GM12878 (cell line): ENCODE results near the gene ANAPC2. TPM values are rescaled to one million over a fixed set of nuclear protein-coding genes. Genes with fewer than 3 reads are reported as not detected.
A peak's percentile ranks its signal among the peaks of the same experiment; 100 is the strongest.

ENCODE experiments used
- ATAC-seq: fragments of 200-7000 bp; cut with Tn5 transposase; 3 replicates; pipeline ENCODE4 v1.9.1; 2020; ENCODE audit warnings: mild to moderate bottlenecking, moderate library complexity
- BruUV-seq: library from RNA; stranded (reverse); fragments of 400-500 nt; replicated peaks from 2 replicates; lab custom pipeline; 2021; lab: Mats Ljungman, UMichigan
- CTCF ChIA-PET: fragments of 300-600 bp; sonication (Branson Sonifier 250); formaldehyde crosslinking; extraction: SDS; loops from one replicate; lab custom pipeline; 2021; ENCODE audit warnings: inconsistent platforms; lab: Yijun Ruan, JAX
- POLR2A ChIA-PET: fragments of 350-600 bp; formaldehyde crosslinking; extraction: SDS; loops from one replicate; lab custom pipeline; 2021; ENCODE audit warnings: inconsistent platforms; lab: Charles Lee
- RAD21 ChIA-PET: fragments of 300-600 bp; sonication (Branson Sonifier 250); formaldehyde crosslinking; loops from one replicate; lab custom pipeline; 2023; ENCODE audit warnings: antibody characterized with exemption; ENCODE audit not compliant: unreplicated experiment; lab: Charles Lee
- SMC1A ChIA-PET: fragments of 300-600 bp; sonication (Branson Sonifier 250); formaldehyde crosslinking; loops from one replicate; lab custom pipeline; 2023; ENCODE audit not compliant: unreplicated experiment, uncharacterized antibody; lab: Charles Lee
- DNase-seq: peaks from one replicate; pipeline ENCODE4 v3.0.0-alpha.2; 2011; ENCODE audit warnings: low read depth, low spot score
- FAIRE-seq: peaks from 3 replicates; lab custom pipeline; 2011; peaks lifted over from hg19 to GRCh38; lab: Jason Lieb, UNC
- H2AFZ ChIP-seq: 2 replicates; pipeline ENCODE4 v1.6.0; 2011; ENCODE audit warnings: low read depth, low read length, control low read depth; ENCODE audit not compliant: control insufficient read depth
- H3K27ac ChIP-seq: 2 replicates; pipeline ENCODE4 v1.5.1; 2011; ENCODE audit warnings: control low read depth; ENCODE audit not compliant: control insufficient read depth, insufficient read depth
- H3K27me3 ChIP-seq, 2 experiments: replicated peaks in 1 of 2; 2 replicates each; pipeline versions ENCODE4 v1.6.0 to v1.6.1; 2011; ENCODE audit warnings: low read length in 1 of 2; ENCODE audit not compliant: control insufficient read depth in 2 of 2, insufficient read depth in 2 of 2
- H3K36me3 ChIP-seq, 2 experiments: 2 replicates each; pipeline ENCODE4 v1.5.1; 2011; ENCODE audit warnings: low read length in 1 of 2; ENCODE audit not compliant: control insufficient read depth in 2 of 2, insufficient read depth in 2 of 2
- H3K4me1 ChIP-seq: 2 replicates; pipeline ENCODE4 v1.6.1; 2011; ENCODE audit warnings: mild to moderate bottlenecking, low read length, moderate library complexity, mixed read lengths; ENCODE audit not compliant: control insufficient read depth, insufficient read depth
- H3K4me2 ChIP-seq: 2 replicates; pipeline ENCODE4 v1.6.0; 2011; ENCODE audit warnings: control low read depth; ENCODE audit not compliant: control insufficient read depth, insufficient read depth
- H3K4me3 ChIP-seq: fragments of 200-600 bp; sonication (generic); 2 replicates; pipeline ENCODE4 v1.5.1; 2016
- H3K79me2 ChIP-seq: 2 replicates; pipeline ENCODE4 v1.6.0; 2011; ENCODE audit warnings: low read length; ENCODE audit not compliant: control insufficient read depth, insufficient read depth
- H3K9ac ChIP-seq: 2 replicates; pipeline ENCODE4 v1.8.0; 2011; ENCODE audit warnings: low read length, control low read depth, mixed read lengths; ENCODE audit not compliant: control insufficient read depth, insufficient read depth
- H3K9me3 ChIP-seq: replicated peaks from 3 replicates; pipeline ENCODE4 v1.5.1; 2011; ENCODE audit warnings: mild to moderate bottlenecking, low read length; ENCODE audit not compliant: control insufficient read depth, insufficient read depth
- H4K20me1 ChIP-seq: 2 replicates; pipeline ENCODE4 v1.6.0; 2011; ENCODE audit not compliant: control insufficient read depth, insufficient read depth
- BHLHE40 ChIP-seq, 2 experiments: fragments of 450-650 bp in 1 of 2; IDR thresholded peaks; 2 replicates each; pipeline ENCODE4 v1.6.1; 2011 to 2017; ENCODE audit warnings: low read depth in 2 of 2, borderline replicate concordance in 1 of 2, improper control_type of control experiment in 1 of 2, low read length in 1 of 2, mild to moderate bottlenecking in 1 of 2
- CTCF ChIP-seq, 3 experiments: IDR thresholded peaks in 2 of 3; conservative IDR thresholded peaks in 1 of 3; 2 replicates each; pipeline ENCODE4 v1.5.1; 2011; ENCODE audit warnings: low read depth in 3 of 3, low read length in 3 of 3, mild to moderate bottlenecking in 3 of 3, control low read depth in 2 of 3, moderate library complexity in 2 of 3, inconsistent platforms in 1 of 3, mixed read lengths in 1 of 3; ENCODE audit not compliant: control insufficient read depth in 2 of 3, insufficient read depth in 1 of 3; ENCODE audit errors: extremely low read depth in 1 of 3
- HDAC2 ChIP-seq: fragments of 200-600 bp; sonication (generic); IDR thresholded peaks from 2 replicates; pipeline ENCODE4 v1.6.1; 2017
- NKRF ChIP-seq: fragments of 450-650 bp; conservative IDR thresholded peaks from 2 replicates; pipeline ENCODE4 v1.6.1; 2017; ENCODE audit warnings: mild to moderate bottlenecking, moderate library complexity
- POLR2A ChIP-seq: IDR thresholded peaks from 2 replicates; pipeline ENCODE4 v1.6.1; 2011; ENCODE audit warnings: low read depth, mild to moderate bottlenecking, low read length
- RUNX3 ChIP-seq: IDR thresholded peaks from 2 replicates; pipeline ENCODE4 v1.6.1; 2012; ENCODE audit warnings: low read length, inconsistent platforms
- SMC3 ChIP-seq: IDR thresholded peaks from 2 replicates; pipeline ENCODE4 v1.6.1; 2011; ENCODE audit warnings: low read length, improper control_type of control experiment, borderline replicate concordance
- ZBED1 ChIP-seq: IDR thresholded peaks from 2 replicates; pipeline ENCODE4 v1.6.1; 2016; ENCODE audit warnings: borderline replicate concordance
- WGBS: methylation state at CpG from one replicate; pipeline ENCODE4 v1.1.6; 2016; ENCODE audit warnings: low lambda C conversion rate; ENCODE audit not compliant: insufficient replicate concordance, insufficient coverage; ENCODE audit errors: missing lambda C conversion rate; 5-methylcytosine and 5-hydroxymethylcytosine counted together
- in situ Hi-C: fragments of 300-500 bp; cut with MboI; formaldehyde crosslinking; loops from 9 replicates; pipeline ENCODE4 v1.14.3; 2018; ENCODE audit warnings: mixed read lengths
- intact Hi-C: fragments of 100-400 bp; cut with micrococcal nuclease; formaldehyde crosslinking; loops from one replicate; pipeline ENCODE4 v1.14.2; 2022; ENCODE audit not compliant: unreplicated experiment
- polyA plus RNA-seq, 11 experiments: library from polyadenylated mRNA; depleted of rRNA in 4 of 11; unstranded in 6 of 11; stranded (reverse) in 5 of 11; fragments of >200 nt; fragmentation: Nextera tagmentation in 4 of 11; fragmentation: Illumina TruSeq in 1 of 11; extraction: Ambion mirVana in 4 of 11; extraction: Trizol in 1 of 11; gene quantifications; 1 replicate in 1 of 11; 2 replicates in 10 of 11; pipeline versions ENCODE4 v1.2.1 to v1.2.3, GENCODE V29; 2011 to 2016; ENCODE audit warnings: inconsistent platforms in 2 of 11, missing spikeins in 2 of 11, low read depth in 1 of 11
- total RNA-seq, 4 experiments: library from RNA; depleted of rRNA in 3 of 4; stranded (reverse); fragments of >200 nt in 3 of 4; fragmentation: Illumina TruSeq in 1 of 4; extraction: Trizol in 1 of 4; gene quantifications; 2 replicates each; pipeline versions ENCODE4 v1.2.1 to v1.2.3, GENCODE V29; 2013 to 2021

The ANAPC2 gene
- total and polyA plus RNA-seq, 10 of the 15 experiments (the other 5 are each of a cell fraction or from before 2014, with no cell fraction given), result 0.03 to 65.2 (median 20.5) TPM

- intact Hi-C loops (no loop called here), in situ Hi-C loops (no loop called here)
- Histone ChIP-seq H2AFZ (no peak overlapping the region), H3K9me3 (no peaks in the 10 kb centered on the region), H4K20me1 (no peaks in the 10 kb centered on the region), H3K36me3 (peaks cover 0 to 5% of the 10 kb centered on the region in 2 experiments; a peak in 2 of 4 replicates), H3K27me3 (no peaks in the 10 kb centered on the region; a peak in 1 of 4 replicates), H3K79me2 (no peaks in the 10 kb centered on the region)
- ChIA-PET RAD21 (no interaction called here), SMC1A (no interaction called here)
- ATAC-seq, result peak; percentile 50
- TF ChIP-seq ZBED1 (no peak), BHLHE40 (IDR thresholded peaks at IDR 0.05; ENCODE audit: borderline replicate concordance in 1 of 2, low read depth in 2 of 2, low read length in 1 of 2) (peak in 1 of 2 experiments; percentile 37; a peak in 1 of 4 replicates), HDAC2 (no peak), CTCF (IDR thresholded peaks at IDR 0.05 in 2 of 3, conservative IDR thresholded peaks at IDR 0.05 in 1 of 3; ENCODE audit: control insufficient read depth in 2 of 3, extremely low read depth in 1 of 3, insufficient read depth in 1 of 3, low read depth in 3 of 3, low read length in 3 of 3) (peak in 2 of 3 experiments; percentile 35 to 55; a peak in 4 of 6 replicates), RUNX3 (no peak), SMC3 (peak; percentile 25; the same call in 1 of the 2 replicates), POLR2A (peak; percentile 31; the same call in 1 of the 2 replicates), NKRF (no peak)
- TF ChIP-seq, all 136 proteins: peak for 4
- CTCF ChIA-PET, result interaction anchor here (0.8 to 2.4 kb wide), 6 partner anchors 23 to 80 kb away, joined by 3 to 13 read pairs (median 4); partner anchors contain the start of gene RNF224
- no peak for FAIRE-seq
- H3K4me1 ChIP-seq, result no peaks in the 10 kb centered on the region
- no peak for DNase-seq
- H3K4me2 ChIP-seq, result no peak overlapping the region
- POLR2A ChIA-PET, result interaction anchor here (1.2 to 2.1 kb wide), 2 partner anchors 19 to 25 kb away, joined by 3 to 9 read pairs; no protein-coding TSS in a partner anchor
- no peak overlapping the region for H3K4me3 ChIP-seq
- H3K27ac ChIP-seq, result no peak overlapping the region
- 60% methylated on average over 33 of the region's 33 CpGs for WGBS
- H3K9ac ChIP-seq, result no peak overlapping the region
- no TSS peak for BruUV-seq
Measured at GRCh38 chr9:137175345-137175961, 12.9 kb downstream of the ANAPC2 start.
